ENCODE data around the gene TXNDC17. TPM values are rescaled to one million over a fixed set of nuclear protein-coding genes. Genes with fewer than 3 reads are reported as not detected.

TXNDC17 gene
- total and polyA plus RNA-seq, 2 of the 13 experiments (the other 11 are each of a cell fraction or from before 2014, with no cell fraction given), result 188 to 266 TPM

DNA sequence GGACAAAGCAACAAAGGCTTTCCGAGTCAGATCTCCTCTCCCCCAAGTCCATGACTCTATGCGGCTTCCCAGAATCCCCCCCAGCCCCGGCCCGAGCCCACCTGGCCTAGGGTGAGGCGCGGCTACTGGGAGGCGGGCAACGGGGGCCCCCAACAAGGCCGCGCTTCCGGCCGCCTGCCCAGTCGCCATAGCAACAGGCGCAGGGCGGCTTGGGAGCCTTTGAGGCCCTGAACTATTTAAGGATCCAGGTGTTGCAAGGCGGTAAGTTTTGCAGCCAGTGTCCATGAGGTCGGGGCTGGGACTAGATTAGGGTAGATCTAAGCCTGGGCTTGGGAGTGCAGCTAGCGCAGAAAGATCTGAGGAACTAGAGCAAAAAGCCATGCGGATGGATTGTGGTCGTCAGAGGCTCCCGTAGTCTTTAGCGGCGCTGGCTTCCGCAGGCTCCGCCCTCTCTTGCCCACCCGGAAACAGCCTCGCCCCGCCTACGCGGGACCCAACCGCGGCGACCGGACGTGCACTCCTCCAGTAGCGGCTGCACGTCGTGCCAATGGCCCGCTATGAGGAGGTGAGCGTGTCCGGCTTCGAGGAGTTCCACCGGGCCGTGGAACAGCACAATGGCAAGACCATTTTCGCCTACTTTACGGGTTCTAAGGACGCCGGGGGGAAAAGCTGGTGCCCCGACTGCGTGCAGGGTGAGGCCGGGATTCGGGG, at the start of gene TXNDC17, which contains the start of gene KIAA0753 (continued):
- TF ChIP-seq, protein P1, sequence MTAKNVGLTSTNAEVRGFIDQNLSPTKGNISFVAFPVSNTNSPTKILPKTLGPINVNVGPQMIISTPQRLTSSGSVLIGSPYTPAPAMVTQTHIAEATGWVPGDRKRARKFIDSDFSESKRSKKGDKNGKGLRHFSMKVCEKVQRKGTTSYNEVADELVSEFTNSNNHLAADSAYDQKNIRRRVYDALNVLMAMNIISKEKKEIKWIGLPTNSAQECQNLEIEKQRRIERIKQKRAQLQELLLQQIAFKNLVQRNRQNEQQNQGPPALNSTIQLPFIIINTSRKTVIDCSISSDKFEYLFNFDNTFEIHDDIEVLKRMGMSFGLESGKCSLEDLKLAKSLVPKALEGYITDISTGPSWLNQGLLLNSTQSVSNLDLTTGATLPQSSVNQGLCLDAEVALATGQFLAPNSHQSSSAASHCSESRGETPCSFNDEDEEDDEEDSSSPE (CRISPR knock-in tag; IDR thresholded peaks at IDR 0.05), result peak; percentile 53; the same call in 1 of the 2 replicates
- TF ChIP-seq TEAD3 (CRISPR knock-in tag; optimal IDR thresholded peaks at IDR 0.05; ENCODE audit: borderline replicate concordance) (peak; percentile 24), HNRNPL (IDR thresholded peaks at IDR 0.05; ENCODE audit: low read depth, low read length) (peak; percentile 70; the same call in 1 of the 2 replicates), ZFP36L2 (CRISPR knock-in tag; IDR thresholded peaks at IDR 0.05) (0 out of 2 replicates have a peak, but pooled peaks have one; percentile 1), ZFP41 (CRISPR knock-in tag; IDR thresholded peaks at IDR 0.05; ENCODE audit: borderline replicate concordance) (0 out of 2 replicates have a peak, but pooled peaks have one; percentile 49), ZNF619 (CRISPR knock-in tag; IDR thresholded peaks at IDR 0.05) (0 out of 2 replicates have a peak, but pooled peaks have one; percentile 57), PAWR (CRISPR knock-in tag; IDR thresholded peaks at IDR 0.05; ENCODE audit: borderline replicate concordance) (no peak), ZNF224 (CRISPR knock-in tag; IDR thresholded peaks at IDR 0.05) (no peak), RAD21 (CRISPR knock-in tag; IDR thresholded peaks at IDR 0.05) (no peak), ZSCAN22 (CRISPR knock-in tag; IDR thresholded peaks at IDR 0.05) (no peak)
- TF ChIP-seq, protein P2, sequence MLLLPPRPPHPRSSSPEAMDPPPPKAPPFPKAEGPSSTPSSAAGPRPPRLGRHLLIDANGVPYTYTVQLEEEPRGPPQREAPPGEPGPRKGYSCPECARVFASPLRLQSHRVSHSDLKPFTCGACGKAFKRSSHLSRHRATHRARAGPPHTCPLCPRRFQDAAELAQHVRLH (CRISPR knock-in tag; IDR thresholded peaks at IDR 0.05; ENCODE audit: borderline replicate concordance, low read depth), result 0 out of 2 replicates have a peak, but pooled peaks have one; percentile 24
- TF ChIP-seq, protein P3, sequence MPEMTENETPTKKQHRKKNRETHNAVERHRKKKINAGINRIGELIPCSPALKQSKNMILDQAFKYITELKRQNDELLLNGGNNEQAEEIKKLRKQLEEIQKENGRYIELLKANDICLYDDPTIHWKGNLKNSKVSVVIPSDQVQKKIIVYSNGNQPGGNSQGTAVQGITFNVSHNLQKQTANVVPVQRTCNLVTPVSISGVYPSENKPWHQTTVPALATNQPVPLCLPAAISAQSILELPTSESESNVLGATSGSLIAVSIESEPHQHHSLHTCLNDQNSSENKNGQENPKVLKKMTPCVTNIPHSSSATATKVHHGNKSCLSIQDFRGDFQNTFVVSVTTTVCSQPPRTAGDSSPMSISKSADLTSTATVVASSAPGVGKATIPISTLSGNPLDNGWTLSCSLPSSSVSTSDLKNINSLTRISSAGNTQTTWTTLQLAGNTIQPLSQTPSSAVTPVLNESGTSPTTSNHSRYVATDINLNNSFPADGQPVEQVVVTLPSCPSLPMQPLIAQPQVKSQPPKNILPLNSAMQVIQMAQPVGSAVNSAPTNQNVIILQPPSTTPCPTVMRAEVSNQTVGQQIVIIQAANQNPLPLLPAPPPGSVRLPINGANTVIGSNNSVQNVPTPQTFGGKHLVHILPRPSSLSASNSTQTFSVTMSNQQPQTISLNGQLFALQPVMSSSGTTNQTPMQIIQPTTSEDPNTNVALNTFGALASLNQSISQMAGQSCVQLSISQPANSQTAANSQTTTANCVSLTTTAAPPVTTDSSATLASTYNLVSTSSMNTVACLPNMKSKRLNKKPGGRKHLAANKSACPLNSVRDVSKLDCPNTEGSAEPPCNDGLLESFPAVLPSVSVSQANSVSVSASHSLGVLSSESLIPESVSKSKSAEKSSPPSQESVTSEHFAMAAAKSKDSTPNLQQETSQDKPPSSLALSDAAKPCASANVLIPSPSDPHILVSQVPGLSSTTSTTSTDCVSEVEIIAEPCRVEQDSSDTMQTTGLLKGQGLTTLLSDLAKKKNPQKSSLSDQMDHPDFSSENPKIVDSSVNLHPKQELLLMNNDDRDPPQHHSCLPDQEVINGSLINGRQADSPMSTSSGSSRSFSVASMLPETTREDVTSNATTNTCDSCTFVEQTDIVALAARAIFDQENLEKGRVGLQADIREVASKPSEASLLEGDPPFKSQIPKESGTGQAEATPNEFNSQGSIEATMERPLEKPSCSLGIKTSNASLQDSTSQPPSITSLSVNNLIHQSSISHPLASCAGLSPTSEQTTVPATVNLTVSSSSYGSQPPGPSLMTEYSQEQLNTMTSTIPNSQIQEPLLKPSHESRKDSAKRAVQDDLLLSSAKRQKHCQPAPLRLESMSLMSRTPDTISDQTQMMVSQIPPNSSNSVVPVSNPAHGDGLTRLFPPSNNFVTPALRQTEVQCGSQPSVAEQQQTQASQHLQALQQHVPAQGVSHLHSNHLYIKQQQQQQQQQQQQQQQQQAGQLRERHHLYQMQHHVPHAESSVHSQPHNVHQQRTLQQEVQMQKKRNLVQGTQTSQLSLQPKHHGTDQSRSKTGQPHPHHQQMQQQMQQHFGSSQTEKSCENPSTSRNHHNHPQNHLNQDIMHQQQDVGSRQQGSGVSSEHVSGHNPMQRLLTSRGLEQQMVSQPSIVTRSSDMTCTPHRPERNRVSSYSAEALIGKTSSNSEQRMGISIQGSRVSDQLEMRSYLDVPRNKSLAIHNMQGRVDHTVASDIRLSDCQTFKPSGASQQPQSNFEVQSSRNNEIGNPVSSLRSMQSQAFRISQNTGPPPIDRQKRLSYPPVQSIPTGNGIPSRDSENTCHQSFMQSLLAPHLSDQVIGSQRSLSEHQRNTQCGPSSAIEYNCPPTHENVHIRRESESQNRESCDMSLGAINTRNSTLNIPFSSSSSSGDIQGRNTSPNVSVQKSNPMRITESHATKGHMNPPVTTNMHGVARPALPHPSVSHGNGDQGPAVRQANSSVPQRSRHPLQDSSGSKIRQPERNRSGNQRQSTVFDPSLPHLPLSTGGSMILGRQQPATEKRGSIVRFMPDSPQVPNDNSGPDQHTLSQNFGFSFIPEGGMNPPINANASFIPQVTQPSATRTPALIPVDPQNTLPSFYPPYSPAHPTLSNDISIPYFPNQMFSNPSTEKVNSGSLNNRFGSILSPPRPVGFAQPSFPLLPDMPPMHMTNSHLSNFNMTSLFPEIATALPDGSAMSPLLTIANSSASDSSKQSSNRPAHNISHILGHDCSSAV (CRISPR knock-in tag; IDR thresholded peaks at IDR 0.05; ENCODE audit: borderline replicate concordance), result peak; percentile 82; the same call in 1 of the 2 replicates
- TF ChIP-seq, protein P4, sequence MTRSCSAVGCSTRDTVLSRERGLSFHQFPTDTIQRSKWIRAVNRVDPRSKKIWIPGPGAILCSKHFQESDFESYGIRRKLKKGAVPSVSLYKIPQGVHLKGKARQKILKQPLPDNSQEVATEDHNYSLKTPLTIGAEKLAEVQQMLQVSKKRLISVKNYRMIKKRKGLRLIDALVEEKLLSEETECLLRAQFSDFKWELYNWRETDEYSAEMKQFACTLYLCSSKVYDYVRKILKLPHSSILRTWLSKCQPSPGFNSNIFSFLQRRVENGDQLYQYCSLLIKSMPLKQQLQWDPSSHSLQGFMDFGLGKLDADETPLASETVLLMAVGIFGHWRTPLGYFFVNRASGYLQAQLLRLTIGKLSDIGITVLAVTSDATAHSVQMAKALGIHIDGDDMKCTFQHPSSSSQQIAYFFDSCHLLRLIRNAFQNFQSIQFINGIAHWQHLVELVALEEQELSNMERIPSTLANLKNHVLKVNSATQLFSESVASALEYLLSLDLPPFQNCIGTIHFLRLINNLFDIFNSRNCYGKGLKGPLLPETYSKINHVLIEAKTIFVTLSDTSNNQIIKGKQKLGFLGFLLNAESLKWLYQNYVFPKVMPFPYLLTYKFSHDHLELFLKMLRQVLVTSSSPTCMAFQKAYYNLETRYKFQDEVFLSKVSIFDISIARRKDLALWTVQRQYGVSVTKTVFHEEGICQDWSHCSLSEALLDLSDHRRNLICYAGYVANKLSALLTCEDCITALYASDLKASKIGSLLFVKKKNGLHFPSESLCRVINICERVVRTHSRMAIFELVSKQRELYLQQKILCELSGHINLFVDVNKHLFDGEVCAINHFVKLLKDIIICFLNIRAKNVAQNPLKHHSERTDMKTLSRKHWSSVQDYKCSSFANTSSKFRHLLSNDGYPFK (CRISPR knock-in tag; IDR thresholded peaks at IDR 0.05; ENCODE audit: borderline replicate concordance), result peak; percentile 89; the same call in 1 of the 2 replicates

Data from HepG2 (cell line).